CD8-positive, alpha-beta memory T cell (primary cell): Measurements from ENCODE around the gene EPPIN. TPM values are rescaled to one million over a fixed set of nuclear protein-coding genes. Genes with fewer than 3 reads are reported as not detected.

Source experiments
- CTCF ChIA-PET: fragments of 350-600 bp; sonication (Branson Sonifier 250); formaldehyde crosslinking; loops from one replicate; lab custom pipeline; 2021; ENCODE audit warnings: antibody characterized with exemption; lab: Charles Lee
- POLR2A ChIA-PET: fragments of 350-600 bp; sonication (Branson Sonifier 250); formaldehyde crosslinking; loops from one replicate; lab custom pipeline; 2021; ENCODE audit warnings: antibody characterized with exemption; lab: Charles Lee
- DNase-seq, 5 donors: peaks; one replicate each; pipeline versions ENCODE4 v3.0.0 to v3.0.0-alpha.2; 2020 to 2022; ENCODE audit warnings: mixed read lengths in 1 of 5
- H3K27ac ChIP-seq: one replicate; pipeline ENCODE4 v1.7.0; 2013; ENCODE audit warnings: low read depth, mild to moderate bottlenecking, low read length, moderate library complexity
- H3K27me3 ChIP-seq: 2 replicates; pipeline ENCODE4 v1.7.0; 2013; ENCODE audit warnings: low read length, mild to moderate bottlenecking; ENCODE audit not compliant: insufficient read depth, poor library complexity, severe bottlenecking
- H3K36me3 ChIP-seq: 2 replicates; pipeline ENCODE4 v1.7.0; 2013; ENCODE audit warnings: mild to moderate bottlenecking, low read length, moderate library complexity; ENCODE audit not compliant: insufficient read depth
- H3K4me1 ChIP-seq: 2 replicates; pipeline ENCODE4 v1.7.0; 2013; ENCODE audit warnings: mild to moderate bottlenecking, low read length, moderate library complexity; ENCODE audit not compliant: insufficient read depth
- H3K4me3 ChIP-seq: 2 replicates; pipeline ENCODE4 v1.7.0; 2013; ENCODE audit warnings: mild to moderate bottlenecking, low read length
- H3K9me3 ChIP-seq: 2 replicates; pipeline ENCODE4 v1.7.0; 2013; ENCODE audit warnings: mild to moderate bottlenecking, low read length
- H3K27ac Mint-ChIP-seq, 8 donors: one replicate each; pipeline ENCODE4 v1.8.0; 2020 to 2021; ENCODE audit warnings: mixed read lengths in 8 of 8, mild to moderate bottlenecking in 6 of 8, inconsistent platforms in 3 of 8, moderate library complexity in 3 of 8
- H3K27me3 Mint-ChIP-seq, 2 donors: one replicate each; pipeline ENCODE4 v1.8.0; 2020 to 2021; ENCODE audit warnings: mixed read lengths in 2 of 2, mild to moderate bottlenecking in 1 of 2, moderate library complexity in 1 of 2
- H3K36me3 Mint-ChIP-seq, 3 donors: one replicate each; pipeline ENCODE4 v1.8.0; 2020 to 2021; ENCODE audit warnings: mixed read lengths in 3 of 3, inconsistent platforms in 1 of 3, mild to moderate bottlenecking in 1 of 3
- H3K4me1 Mint-ChIP-seq, 3 donors: one replicate each; pipeline ENCODE4 v1.8.0; 2020 to 2021; ENCODE audit warnings: mixed read lengths in 3 of 3, inconsistent platforms in 1 of 3, mild to moderate bottlenecking in 1 of 3
- H3K4me3 Mint-ChIP-seq, 7 donors: one replicate each; pipeline ENCODE4 v1.8.0; 2020 to 2021; ENCODE audit warnings: mixed read lengths in 7 of 7, mild to moderate bottlenecking in 6 of 7, moderate library complexity in 4 of 7, inconsistent platforms in 2 of 7
- H3K9me3 Mint-ChIP-seq, 5 donors: one replicate each; pipeline ENCODE4 v1.8.0; 2020 to 2022; ENCODE audit warnings: mixed read lengths in 5 of 5, mild to moderate bottlenecking in 3 of 5, moderate library complexity in 2 of 5, inconsistent platforms in 1 of 5
- polyA plus RNA-seq: library from polyadenylated mRNA; unstranded; fragments of 300-500 nt; fragmentation: Illumina TruSeq; gene quantifications from one replicate; pipeline ENCODE4 v1.2.3, GENCODE V29; 2021
- total RNA-seq, 2 experiments: library from RNA; stranded (reverse); gene quantifications; one replicate each; pipeline ENCODE4 v1.2.3, GENCODE V29; 2021

EPPIN gene
- total and polyA plus RNA-seq, 3 experiments from 2014 or later = not detected

DNA sequence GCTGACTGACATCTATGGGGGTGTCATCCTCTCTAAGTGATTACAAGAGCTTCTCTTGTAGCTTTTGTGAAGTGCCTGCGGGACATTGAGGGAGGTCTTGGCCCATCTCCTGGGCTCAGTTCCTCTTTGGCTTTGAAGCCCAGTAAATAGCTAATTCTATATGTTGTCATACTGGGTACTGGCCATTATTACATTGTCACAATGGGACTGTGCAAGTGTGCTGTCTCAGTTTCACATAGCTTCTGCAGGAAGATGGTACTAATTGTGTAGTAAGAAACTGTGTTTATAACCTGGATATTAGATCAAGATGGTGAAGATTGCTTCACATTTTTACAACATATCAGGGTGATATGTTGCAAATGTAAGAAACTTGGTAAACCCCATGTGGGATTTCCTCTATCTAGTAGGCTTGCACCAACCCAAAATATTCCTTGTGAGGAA is 51.7 kb downstream of the EPPIN start:
- Histone ChIP-seq H3K4me3 (no peak overlapping the region), H3K4me1 (no peaks in the 10 kb centered on the region), H3K9me3 (no peaks in the 10 kb centered on the region), H3K27me3 (no peaks in the 10 kb centered on the region), H3K27ac (no peak overlapping the region), H3K36me3 (no peaks in the 10 kb centered on the region)
- Mint-ChIP-seq H3K27ac (no peak overlapping the region), H3K4me3 (no peak overlapping the region), H3K4me1 (no peaks in the 10 kb centered on the region), H3K27me3 (peaks cover 14 to 36% of the 10 kb centered on the region in 2 donors), H3K36me3 (no peaks in the 10 kb centered on the region), H3K9me3 (no peaks in the 10 kb centered on the region)
- ChIA-PET POLR2A (no interaction called here), CTCF (no interaction called here)
- no peak for DNase-seq

Other genes starting within 250 kb of the EPPIN start
- not detected for gene RBPJL, start 240.6 kb downstream of the EPPIN start, total RNA-seq
- gene RBPJL, start 240.6 kb downstream of the EPPIN start, polyA plus RNA-seq = not detected
- under 1 TPM in 1 of 2 experiments, not detected in 1; 0.22 TPM for gene MATN4, start 239.1 kb downstream of the EPPIN start, total RNA-seq
- gene MATN4, start 239.1 kb downstream of the EPPIN start, polyA plus RNA-seq = not detected
- gene SDC4, start 199.0 kb downstream of the EPPIN start, total RNA-seq = 10 to 100 TPM; 91.3 to 98.1 TPM
- gene SDC4, start 199.0 kb downstream of the EPPIN start, polyA plus RNA-seq = 1.5 TPM
- gene SYS1, start 184.2 kb downstream of the EPPIN start, total RNA-seq = 10 to 100 TPM; 48.3 to 54.0 TPM
- gene SYS1, start 184.2 kb downstream of the EPPIN start, polyA plus RNA-seq = 40.1 TPM
- not detected for gene TP53TG5, start 169.1 kb downstream of the EPPIN start, total RNA-seq
- not detected for gene TP53TG5, start 169.1 kb downstream of the EPPIN start, polyA plus RNA-seq
- 10 to 100 TPM; 11.3 to 12.6 TPM for gene DBNDD2, start 139.1 kb downstream of the EPPIN start, total RNA-seq
- 15.2 TPM for gene DBNDD2, start 139.1 kb downstream of the EPPIN start, polyA plus RNA-seq
- 10 to 100 TPM; 76.3 to 76.4 TPM for gene PIGT, start 131.3 kb downstream of the EPPIN start, total RNA-seq
- gene PIGT, start 131.3 kb downstream of the EPPIN start, polyA plus RNA-seq = 96.4 TPM
- under 1 TPM in 1 of 2 experiments, not detected in 1; 0.55 TPM for gene WFDC2, start 77.6 kb downstream of the EPPIN start, total RNA-seq
- not detected for gene WFDC2, start 77.6 kb downstream of the EPPIN start, polyA plus RNA-seq
- gene SPINT3, start 31.8 kb downstream of the EPPIN start, total RNA-seq = not detected
- gene SPINT3, start 31.8 kb downstream of the EPPIN start, polyA plus RNA-seq = not detected
- gene WFDC6, start 7.9 kb downstream of the EPPIN start, total RNA-seq = not detected
- gene WFDC6, start 7.9 kb downstream of the EPPIN start, polyA plus RNA-seq = not detected
- gene WFDC8, start 31.9 kb upstream of the EPPIN start, total RNA-seq = not detected
- not detected for gene WFDC8, start 31.9 kb upstream of the EPPIN start, polyA plus RNA-seq
- not detected for gene WFDC10A, start 82.3 kb upstream of the EPPIN start, total RNA-seq
- gene WFDC10A, start 82.3 kb upstream of the EPPIN start, polyA plus RNA-seq = not detected
- gene WFDC9, start 83.9 kb upstream of the EPPIN start, total RNA-seq = not detected
- gene WFDC9, start 83.9 kb upstream of the EPPIN start, polyA plus RNA-seq = not detected
- gene WFDC11, start 122.8 kb upstream of the EPPIN start, total RNA-seq = not detected
- not detected for gene WFDC11, start 122.8 kb upstream of the EPPIN start, polyA plus RNA-seq
- not detected for gene WFDC13, start 154.6 kb upstream of the EPPIN start, total RNA-seq
- not detected for gene WFDC13, start 154.6 kb upstream of the EPPIN start, polyA plus RNA-seq
- gene WFDC10B, start 157.6 kb upstream of the EPPIN start, total RNA-seq = not detected
- not detected for gene WFDC10B, start 157.6 kb upstream of the EPPIN start, polyA plus RNA-seq
- not detected for gene SPINT4, start 174.9 kb upstream of the EPPIN start, total RNA-seq
- not detected for gene SPINT4, start 174.9 kb upstream of the EPPIN start, polyA plus RNA-seq
- not detected for gene WFDC3, start 244.5 kb upstream of the EPPIN start, total RNA-seq
- gene WFDC3, start 244.5 kb upstream of the EPPIN start, polyA plus RNA-seq = not detected
- 10 to 100 TPM; 33.4 to 37.1 TPM for gene DNTTIP1, start 244.6 kb upstream of the EPPIN start, total RNA-seq
- gene DNTTIP1, start 244.6 kb upstream of the EPPIN start, polyA plus RNA-seq = 26.8 TPM